HL-60/S4 (cell line): ENCODE data around the gene FRMD5.
"Not testable (repeated sequence)": the region's sequence is repeated elsewhere in the genome, so short reads cannot be mapped to it uniquely, and the experiment has no call there.

ENCODE experiments used
- in situ Hi-C: fragments of 300-500 bp; cut with MboI; formaldehyde crosslinking; loops from 2 replicates; pipeline ENCODE4 v1.14.3; 2022; ENCODE audit warnings: low sequenced_read_pairs

Gene FRMD5

DNA sequence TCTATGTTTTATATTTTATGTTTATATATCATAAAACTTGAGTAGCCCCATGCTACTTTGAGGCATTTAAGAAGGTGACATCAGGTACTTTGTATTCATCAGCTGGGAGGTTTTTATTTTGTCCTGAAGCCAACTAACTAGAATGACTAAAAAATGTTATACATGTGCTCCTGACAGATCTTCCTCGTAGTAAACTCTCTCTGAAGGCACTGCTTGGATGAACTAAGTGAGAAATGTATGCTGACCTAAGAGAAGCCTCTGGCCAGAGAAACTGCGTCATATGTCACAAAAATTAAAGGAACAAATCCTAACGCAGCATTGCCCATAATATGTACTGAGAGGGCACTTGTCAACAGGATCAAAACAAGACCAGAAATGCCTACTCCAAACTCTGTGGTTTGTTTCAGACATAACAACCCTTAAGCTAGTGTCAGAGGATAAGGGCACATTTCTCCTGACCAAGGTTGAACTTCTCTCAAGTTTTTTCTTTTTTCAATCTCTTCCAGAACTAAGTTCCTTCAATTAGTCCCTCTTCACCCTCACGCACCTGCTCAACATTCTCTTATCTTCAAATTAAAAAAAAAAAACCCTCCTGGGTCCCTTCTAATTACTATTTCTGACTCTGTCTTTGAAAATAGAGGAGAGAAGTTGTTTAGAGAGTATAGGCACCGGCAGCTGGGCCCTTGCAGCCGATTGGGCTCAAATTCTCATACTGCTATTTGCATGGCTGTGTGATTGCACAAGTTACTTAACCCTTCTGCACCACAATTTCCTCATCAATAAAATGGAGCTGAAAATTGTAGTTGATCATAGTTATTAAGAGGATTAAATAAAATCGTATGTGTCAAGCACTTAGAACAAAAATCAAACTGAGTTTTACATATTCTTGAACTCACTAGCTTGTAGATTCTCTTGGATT is 159.0 kb downstream of the FRMD5 start:
- in situ Hi-C loops: no loop called here

DNA sequence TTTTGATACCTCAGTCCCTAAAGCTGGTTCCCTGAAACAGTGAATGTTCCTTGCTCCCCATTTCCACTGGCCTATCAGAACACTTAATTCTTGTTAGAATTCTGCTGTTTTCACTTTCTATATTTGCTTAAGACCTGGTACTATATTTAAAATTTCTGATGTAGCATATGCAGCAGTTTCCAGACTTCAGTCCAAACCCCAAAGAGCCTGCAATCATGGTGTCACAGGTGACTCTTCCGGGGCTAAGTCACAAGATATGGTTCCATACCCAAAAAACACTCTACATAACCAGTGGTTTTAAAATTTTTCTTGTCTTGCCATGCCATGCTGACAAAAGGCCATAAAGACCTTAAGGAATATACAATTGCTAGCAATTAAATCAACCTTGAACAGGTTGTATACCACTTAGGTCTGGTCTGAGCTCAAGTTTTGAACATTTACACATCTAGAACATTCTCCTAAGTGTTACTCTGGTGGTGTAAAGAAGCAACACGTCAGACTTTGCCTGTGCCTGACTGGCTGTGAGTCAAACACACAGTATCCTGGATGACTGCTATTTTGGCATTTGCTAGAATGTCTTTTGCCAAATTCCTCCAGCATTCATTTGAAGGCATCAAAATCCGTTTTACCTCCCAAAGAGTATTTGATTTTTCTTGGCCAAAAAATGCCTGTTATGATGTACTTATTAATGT is 160.0 kb downstream of the FRMD5 start:
- in situ Hi-C loops: no loop called here

DNA sequence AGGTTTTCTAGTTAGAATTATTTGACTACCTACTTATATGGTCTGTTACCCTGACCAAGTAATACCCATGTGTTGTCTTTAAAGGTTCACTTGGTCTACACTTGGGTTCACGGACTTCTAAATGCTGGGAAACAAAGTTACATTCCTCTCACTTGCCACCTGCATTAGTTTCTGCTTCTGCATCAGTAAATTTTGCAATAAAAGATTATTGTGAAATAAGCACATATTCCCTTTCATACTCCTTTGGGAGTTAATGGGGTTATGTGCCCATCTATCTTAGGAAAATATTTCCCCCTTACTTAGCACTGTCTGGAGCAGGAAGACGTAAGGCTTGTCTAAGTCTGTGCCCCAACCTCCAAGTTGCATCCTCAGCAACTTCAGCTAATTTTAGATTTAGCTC is 160.7 kb downstream of the FRMD5 start:
- in situ Hi-C loops: no loop called here

DNA sequence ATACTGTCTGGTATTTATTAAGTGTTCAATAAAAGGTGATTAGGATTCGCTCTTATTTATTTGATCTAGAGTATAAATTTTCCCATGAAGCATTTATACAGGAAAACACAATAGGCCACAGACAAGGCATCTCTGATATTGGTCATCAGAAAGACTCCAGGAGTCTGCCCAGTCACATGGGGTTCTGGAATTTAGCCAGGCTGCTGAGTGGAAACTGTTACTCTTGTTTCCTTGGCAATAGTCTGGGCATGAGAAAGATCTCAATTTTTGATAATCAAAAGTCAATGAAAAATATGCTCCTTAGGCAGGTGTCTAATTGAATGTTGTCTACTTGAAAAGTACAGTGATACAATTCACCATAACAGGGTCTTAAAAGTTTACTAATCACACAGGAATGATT is 161.2 kb downstream of the FRMD5 start:
- in situ Hi-C loops: no loop called here

GRCh38 chr15:44032820-44033219 is 162.3 kb downstream of the FRMD5 start:
- in situ Hi-C loops: not testable (repeated sequence)

DNA sequence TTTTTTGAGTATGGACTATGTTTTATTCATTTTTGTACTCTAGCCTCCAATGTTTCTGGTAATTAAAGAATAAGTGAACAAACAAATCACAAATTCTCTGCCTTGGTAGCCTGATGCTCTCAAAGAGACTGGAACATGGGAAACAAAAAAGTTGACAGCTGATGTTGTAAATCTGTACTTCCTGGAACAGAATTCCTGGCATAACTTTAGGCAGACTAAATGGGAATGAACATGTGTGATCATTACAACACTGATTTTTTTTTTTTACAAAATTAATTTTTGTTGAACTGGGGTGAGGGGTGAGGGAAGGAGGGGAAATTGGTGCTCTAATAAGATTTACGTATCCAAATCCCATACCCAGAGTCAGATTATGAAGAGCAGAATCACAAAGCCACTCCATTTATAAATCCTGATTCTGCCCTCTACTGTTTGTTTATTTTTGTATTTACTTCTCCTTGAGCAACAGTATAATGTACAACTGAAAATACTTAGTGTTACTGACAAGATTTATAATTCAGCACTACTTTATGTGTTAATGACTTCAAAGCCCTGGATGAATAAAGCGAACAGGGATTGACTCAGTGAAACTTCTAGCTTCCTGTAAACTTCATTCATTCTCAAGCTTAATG is 165.0 kb downstream of the FRMD5 start:
- in situ Hi-C loops: no loop called here

GRCh38 chr15:44029003-44029402 is 166.1 kb downstream of the FRMD5 start:
- in situ Hi-C loops: no loop called here

GRCh38 chr15:44028349-44028748 is 166.7 kb downstream of the FRMD5 start:
- in situ Hi-C loops: no loop called here

DNA sequence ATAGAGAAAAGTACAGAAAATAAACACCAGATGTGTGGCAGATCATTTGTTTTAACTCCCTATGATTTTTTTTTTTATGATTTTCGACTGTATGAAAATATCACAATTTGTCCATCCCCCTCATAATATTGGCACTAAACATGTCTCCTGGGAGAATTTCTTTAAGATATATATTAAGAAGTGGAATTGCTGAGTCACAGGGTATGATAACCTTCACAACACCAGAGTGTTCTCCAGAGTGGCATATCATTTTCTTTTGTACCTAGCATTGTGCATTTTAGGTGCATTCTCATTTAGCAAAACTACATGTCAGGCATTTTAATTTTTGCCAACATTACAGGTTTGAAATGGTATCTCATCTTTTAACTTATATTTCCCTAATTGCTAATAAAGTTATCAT is 170.9 kb downstream of the FRMD5 start:
- in situ Hi-C loops: no loop called here

GRCh38 chr15:44023176-44023575 is 171.9 kb downstream of the FRMD5 start:
- in situ Hi-C loops: no loop called here

GRCh38 chr15:44018151-44018550 is 176.9 kb downstream of the FRMD5 start:
- in situ Hi-C loops: no loop called here

- in situ Hi-C loops: no loop called here
Observed at GRCh38 chr15:44015545-44016305, 179.3 kb downstream of the FRMD5 start.

GRCh38 chr15:44011238-44011854 is 183.7 kb downstream of the FRMD5 start:
- in situ Hi-C loops: no loop called here

DNA sequence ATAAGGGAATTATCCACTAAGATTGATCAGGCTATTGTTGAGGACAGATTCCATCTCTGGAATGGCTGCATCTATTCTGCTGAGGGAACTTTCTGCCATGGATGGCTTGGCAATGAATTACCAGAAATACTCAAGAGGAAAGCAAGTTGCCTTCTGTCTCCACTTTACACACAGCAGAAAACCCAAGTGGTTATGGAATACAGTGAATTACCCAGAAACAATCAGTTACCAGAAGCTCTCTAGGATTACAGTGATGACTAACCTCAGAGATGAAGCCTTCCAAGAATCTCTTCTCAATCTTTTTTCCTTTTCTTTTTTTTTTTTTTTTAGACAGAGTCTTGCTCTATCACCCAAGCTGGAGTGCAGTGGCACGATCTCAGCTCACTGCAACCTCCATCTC is 185.0 kb downstream of the FRMD5 start:
- in situ Hi-C loops: no loop called here

DNA sequence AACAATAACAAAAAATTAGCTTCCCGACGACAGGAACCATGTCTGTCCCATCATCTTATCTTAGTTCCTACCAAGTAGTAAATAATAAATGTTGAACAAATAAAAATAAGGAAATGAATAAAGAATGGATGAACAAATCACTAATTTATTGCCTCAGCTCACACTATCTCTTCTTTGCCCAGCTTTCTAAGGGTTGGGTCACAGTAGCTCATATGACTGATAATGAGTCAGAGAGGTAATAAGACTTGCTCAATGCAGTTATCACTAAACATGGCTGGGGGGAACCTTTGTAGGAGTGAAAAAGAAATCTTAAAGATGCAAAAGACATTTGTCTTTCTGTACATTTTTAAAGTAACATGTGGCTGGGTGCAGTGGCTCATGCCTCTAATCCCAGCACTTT is 186.0 kb downstream of the FRMD5 start:
- in situ Hi-C loops: no loop called here

GRCh38 chr15:44000248-44000647 is 194.8 kb downstream of the FRMD5 start:
- in situ Hi-C loops: not testable (repeated sequence)

DNA sequence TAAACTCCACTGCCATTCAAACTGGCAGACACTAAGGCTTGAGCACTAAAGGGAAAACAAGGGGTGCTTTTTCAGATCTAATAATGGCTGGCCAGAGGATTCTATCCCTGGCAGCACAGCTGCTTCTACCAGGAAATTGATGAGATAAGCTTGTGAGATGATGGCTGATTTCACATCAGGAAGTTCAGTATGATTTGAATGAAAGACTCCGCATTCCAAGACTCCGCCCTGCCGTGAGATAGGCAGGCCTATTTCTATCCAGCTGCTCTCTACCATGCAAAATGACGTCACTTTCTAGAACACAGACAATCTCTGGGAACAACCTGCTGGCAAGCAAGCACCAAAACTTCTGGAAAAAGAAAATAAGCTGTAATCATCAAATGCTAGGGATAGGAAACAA is 196.5 kb downstream of the FRMD5 start:
- in situ Hi-C loops: no loop called here

DNA sequence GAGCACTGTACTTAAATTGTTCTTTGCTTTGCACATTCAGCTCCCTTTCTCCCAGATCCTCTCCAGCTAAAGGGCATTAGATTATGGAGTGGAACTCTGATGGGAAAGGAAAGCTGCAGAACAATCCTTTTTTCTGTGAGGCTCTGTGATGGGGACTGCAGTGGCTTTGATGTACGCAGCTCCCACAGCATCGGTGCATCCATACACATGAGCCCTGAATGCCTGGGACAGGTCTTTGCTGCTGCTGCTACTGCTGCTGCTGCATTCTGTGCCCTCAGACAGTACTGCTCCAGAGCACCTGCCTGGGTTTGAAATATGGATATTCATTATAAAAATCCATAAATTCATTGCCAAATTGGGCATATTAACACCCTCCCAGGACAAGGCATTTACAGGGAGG is 203.9 kb downstream of the FRMD5 start:
- in situ Hi-C loops: no loop called here

GRCh38 chr15:43989938-43990337 is 205.1 kb downstream of the FRMD5 start:
- in situ Hi-C loops: no loop called here

- in situ Hi-C loops: no loop called here
Observed at GRCh38 chr15:43988900-43989299, 206.2 kb downstream of the FRMD5 start.

DNA sequence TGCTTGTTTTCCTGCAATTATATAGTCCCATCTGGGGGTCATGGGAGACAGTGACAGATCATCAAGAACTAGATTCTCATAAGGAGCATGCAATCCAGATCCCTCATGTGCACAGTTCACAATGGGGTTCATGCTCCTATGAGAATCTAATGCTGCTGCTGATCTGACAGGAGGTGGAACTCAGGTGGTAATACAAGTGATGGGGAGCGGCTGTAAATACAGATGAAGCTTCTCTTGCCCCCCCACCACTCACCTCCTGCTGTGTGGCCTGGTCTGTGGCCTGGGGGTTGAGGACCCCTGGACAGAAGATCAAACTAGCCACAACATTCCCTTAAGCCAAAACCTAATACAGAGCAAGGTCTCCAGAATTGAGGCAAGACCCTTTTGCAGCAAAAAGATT is 207.1 kb downstream of the FRMD5 start:
- in situ Hi-C loops: no loop called here
